ENCODE results near the gene TCF12. TPM values are rescaled to one million over a fixed set of nuclear protein-coding genes. Genes with fewer than 3 reads are reported as not detected.

The TCF12 gene
- total RNA-seq, 4 donors from 2014 or later = 50.5 to 117 (median 89.8) TPM

GRCh38 chr15:56906766-56907165, 11.7 kb upstream of the TCF12 start:
- intact Hi-C loops (cut with DNase I; ENCODE audit: low total_unique reads) = no loop called here
- 63 to 67% methylated on average over 1 of the region's 1 CpG for WGBS, 2 donors

GRCh38 chr15:56910801-56911200, 7.6 kb upstream of the TCF12 start:
- DNase-seq (ENCODE audit: low spot score in 2 of 2) = no peak
- no peak overlapping the region for H3K4me3 ChIP-seq (ENCODE audit: low read depth, poor library complexity, severe bottlenecking)
- no peak for TF ChIP-seq CTCF (IDR thresholded peaks at IDR 0.05)
- TF ChIP-seq POLR2A (IDR thresholded peaks at IDR 0.05) = no peak
- intact Hi-C loops (cut with DNase I; ENCODE audit: low total_unique reads) = no loop called here
- 75 to 81% methylated on average over 7 of the region's 7 CpGs for WGBS, 2 donors

More at GRCh38 chr15:56906766-56907165, 11.7 kb upstream of the TCF12 start:
- TF ChIP-seq CTCF (IDR thresholded peaks at IDR 0.05) = no peak
- no peak for DNase-seq (ENCODE audit: low spot score in 2 of 2)
- H3K4me3 ChIP-seq (ENCODE audit: low read depth, poor library complexity, severe bottlenecking) = no peak overlapping the region

GRCh38 chr15:56913241-56913640, 5.2 kb upstream of the TCF12 start:
- DNase-seq (ENCODE audit: low spot score in 2 of 2) = no peak
- no peak overlapping the region for H3K4me3 ChIP-seq (ENCODE audit: low read depth, poor library complexity, severe bottlenecking)
- no peak for TF ChIP-seq CTCF (IDR thresholded peaks at IDR 0.05)
- no peak for TF ChIP-seq POLR2A (IDR thresholded peaks at IDR 0.05)
- intact Hi-C loops (cut with DNase I; ENCODE audit: low total_unique reads) = no loop called here
- WGBS, 2 donors = 83 to 87% methylated on average over 3 of the region's 3 CpGs

GRCh38 chr15:56913670-56914069, 4.8 kb upstream of the TCF12 start:
- intact Hi-C loops (cut with DNase I; ENCODE audit: low total_unique reads) = no loop called here
- WGBS, 2 donors = 64 to 69% methylated on average over 2 of the region's 2 CpGs

GRCh38 chr15:56915888-56916287, 2.6 kb upstream of the TCF12 start:
- no peak for DNase-seq (ENCODE audit: low spot score in 2 of 2)
- intact Hi-C loops (cut with DNase I; ENCODE audit: low total_unique reads) = no loop called here
- no peak overlapping the region for H3K4me3 ChIP-seq (ENCODE audit: low read depth, poor library complexity, severe bottlenecking)
- TF ChIP-seq CTCF (IDR thresholded peaks at IDR 0.05) (no peak), POLR2A (IDR thresholded peaks at IDR 0.05) (no peak)
- WGBS, 2 donors = 86 to 93% methylated on average over 4 of the region's 4 CpGs

More at GRCh38 chr15:56913670-56914069, 4.8 kb upstream of the TCF12 start:
- TF ChIP-seq CTCF (IDR thresholded peaks at IDR 0.05) (no peak), POLR2A (IDR thresholded peaks at IDR 0.05) (no peak)
- no peak for DNase-seq (ENCODE audit: low spot score in 2 of 2)
- no peak overlapping the region for H3K4me3 ChIP-seq (ENCODE audit: low read depth, poor library complexity, severe bottlenecking)

GRCh38 chr15:56916825-56917477, 1.5 kb upstream of the TCF12 start:
- intact Hi-C loops (cut with DNase I; ENCODE audit: low total_unique reads) = no loop called here
- no peak overlapping the region for H3K4me3 ChIP-seq (ENCODE audit: low read depth, poor library complexity, severe bottlenecking)
- DNase-seq (ENCODE audit: low spot score in 2 of 2) = no peak
- 96 to 97% methylated on average over 8 of the region's 8 CpGs for WGBS, 2 donors
- TF ChIP-seq CTCF (IDR thresholded peaks at IDR 0.05) (no peak), POLR2A (IDR thresholded peaks at IDR 0.05) (no peak)
